Esophagus squamous epithelium (tissue), 4 donors: ENCODE measurements around the gene WDFY1.

Experiments
- POLR2A ChIP-seq, 4 donors: fragments of 450-650 bp; IDR thresholded peaks; one replicate each; pipeline ENCODE4 v1.6.1; 2017; ENCODE audit warnings: antibody characterized with exemption in 4 of 4, mild to moderate bottlenecking in 4 of 4, moderate library complexity in 3 of 4
- TF ChIP-seq, protein P1 (sequence below), 6 experiments: fragments of 450-650 bp in 4 of 6; fragments of 200-600 bp in 2 of 6; sonication (generic) in 2 of 6; IDR thresholded peaks; one replicate each; pipeline ENCODE4 v1.5.1; 2016 to 2019; ENCODE audit warnings: antibody characterized with exemption in 6 of 6, mild to moderate bottlenecking in 4 of 6, moderate library complexity in 4 of 6

DNA sequence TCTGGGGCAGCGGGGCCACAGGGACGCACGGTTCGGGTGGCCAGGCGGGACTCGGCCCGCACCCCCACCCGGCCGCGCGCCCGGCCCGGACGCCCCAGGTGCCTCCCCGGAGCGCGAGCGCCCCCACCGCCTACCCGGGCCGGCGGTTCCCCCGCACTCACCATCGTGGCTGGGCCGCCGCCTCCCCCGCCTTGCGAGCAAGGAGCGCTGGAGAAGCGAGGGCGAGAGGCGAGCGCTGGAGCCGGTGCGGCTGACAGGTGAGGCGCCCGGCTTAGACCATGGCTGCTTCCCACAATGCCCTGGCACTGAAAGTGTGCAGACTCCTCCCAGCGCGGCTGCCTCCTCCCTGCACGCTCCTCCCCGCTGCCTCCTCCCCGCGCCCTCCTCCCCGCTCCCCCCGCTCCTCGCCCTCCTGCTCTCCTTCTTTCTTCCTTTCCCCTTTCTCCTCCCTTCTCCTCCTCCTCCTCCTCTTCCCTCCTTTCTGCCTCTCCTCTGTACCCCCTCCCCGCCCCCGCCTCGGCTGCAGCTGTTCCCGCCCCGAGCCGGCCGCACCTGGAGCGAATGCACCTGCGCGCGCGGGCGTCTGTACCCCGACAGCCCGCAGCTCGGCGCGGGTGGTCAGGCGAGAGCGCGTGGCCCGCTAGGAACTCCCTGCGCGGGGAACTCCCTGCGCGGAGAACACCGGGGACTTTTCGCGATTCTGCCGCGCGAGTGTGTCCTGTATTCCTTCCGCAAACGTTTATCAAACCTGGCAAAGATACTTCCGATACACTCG is 107.7 kb downstream of the WDFY1 start, which contains the start of gene AP1S3:
- peak in 1 of 4 donors; percentile 61 for TF ChIP-seq POLR2A (IDR thresholded peaks at IDR 0.05)
- TF ChIP-seq, protein P1, sequence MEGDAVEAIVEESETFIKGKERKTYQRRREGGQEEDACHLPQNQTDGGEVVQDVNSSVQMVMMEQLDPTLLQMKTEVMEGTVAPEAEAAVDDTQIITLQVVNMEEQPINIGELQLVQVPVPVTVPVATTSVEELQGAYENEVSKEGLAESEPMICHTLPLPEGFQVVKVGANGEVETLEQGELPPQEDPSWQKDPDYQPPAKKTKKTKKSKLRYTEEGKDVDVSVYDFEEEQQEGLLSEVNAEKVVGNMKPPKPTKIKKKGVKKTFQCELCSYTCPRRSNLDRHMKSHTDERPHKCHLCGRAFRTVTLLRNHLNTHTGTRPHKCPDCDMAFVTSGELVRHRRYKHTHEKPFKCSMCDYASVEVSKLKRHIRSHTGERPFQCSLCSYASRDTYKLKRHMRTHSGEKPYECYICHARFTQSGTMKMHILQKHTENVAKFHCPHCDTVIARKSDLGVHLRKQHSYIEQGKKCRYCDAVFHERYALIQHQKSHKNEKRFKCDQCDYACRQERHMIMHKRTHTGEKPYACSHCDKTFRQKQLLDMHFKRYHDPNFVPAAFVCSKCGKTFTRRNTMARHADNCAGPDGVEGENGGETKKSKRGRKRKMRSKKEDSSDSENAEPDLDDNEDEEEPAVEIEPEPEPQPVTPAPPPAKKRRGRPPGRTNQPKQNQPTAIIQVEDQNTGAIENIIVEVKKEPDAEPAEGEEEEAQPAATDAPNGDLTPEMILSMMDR (IDR thresholded peaks at IDR 0.05) = peak in 2 of 6 experiments; percentile 9 to 18
